Liver (tissue), 9 donors: ENCODE measurements around the gene YY1. TPM values are rescaled to one million over a fixed set of nuclear protein-coding genes. Genes with fewer than 3 reads are reported as not detected.
"Not testable (repeated sequence)": the region's sequence is repeated elsewhere in the genome, so short reads cannot be mapped to it uniquely, and the experiment has no call there.

Experiments used
- DNase-seq: peaks from one replicate; pipeline ENCODE4 v3.0.0-alpha.2; 2017; ENCODE audit warnings: low spot score
- H3K27ac ChIP-seq, 2 donors: one replicate each; pipeline ENCODE4 v1.7.0; 2013; ENCODE audit warnings: inconsistent platforms in 2 of 2, low read length in 2 of 2, control low read depth in 1 of 2, low read depth in 1 of 2, mild to moderate bottlenecking in 1 of 2
- H3K27me3 ChIP-seq, 4 donors: one replicate each; pipeline versions ENCODE4 v1.6.1 to v1.7.0; 2013; ENCODE audit warnings: low read length in 3 of 4, inconsistent platforms in 1 of 4, mild to moderate bottlenecking in 1 of 4, moderate library complexity in 1 of 4; ENCODE audit not compliant: control insufficient read depth in 4 of 4, insufficient read depth in 4 of 4
- H3K36me3 ChIP-seq, 4 donors: one replicate each; pipeline versions ENCODE4 v1.6.1 to v1.7.0; 2013; ENCODE audit warnings: low read length in 3 of 4, mild to moderate bottlenecking in 3 of 4, low read depth in 1 of 4, moderate library complexity in 1 of 4; ENCODE audit not compliant: control insufficient read depth in 4 of 4, insufficient read depth in 3 of 4
- H3K4me1 ChIP-seq, 4 donors: one replicate each; pipeline versions ENCODE4 v1.6.1 to v1.7.0; 2013; ENCODE audit warnings: low read length in 3 of 4, mild to moderate bottlenecking in 3 of 4, moderate library complexity in 1 of 4; ENCODE audit not compliant: control insufficient read depth in 4 of 4, insufficient read depth in 4 of 4
- H3K4me3 ChIP-seq, 3 donors: one replicate each; pipeline versions ENCODE4 v1.6.1 to v1.7.0; 2013; ENCODE audit warnings: low read length in 3 of 3, control low read depth in 1 of 3, low read depth in 1 of 3, mild to moderate bottlenecking in 1 of 3
- H3K9ac ChIP-seq, 2 donors: one replicate each; pipeline ENCODE4 v1.7.0; 2013; ENCODE audit warnings: low read length in 2 of 2, mild to moderate bottlenecking in 2 of 2, moderate library complexity in 2 of 2, control low read depth in 1 of 2, low read depth in 1 of 2
- H3K9me3 ChIP-seq, 4 donors: one replicate each; pipeline versions ENCODE4 v1.6.1 to v1.7.0; 2013; ENCODE audit warnings: low read length in 3 of 4; ENCODE audit not compliant: control insufficient read depth in 4 of 4
- FOXA1 ChIP-seq: IDR thresholded peaks from 2 replicates; pipeline ENCODE4 v1.6.1; 2016; ENCODE audit warnings: antibody characterized with exemption
- GABPA ChIP-seq, 2 donors: IDR thresholded peaks in 1 of 2; conservative IDR thresholded peaks in 1 of 2; 2 replicates each; pipeline ENCODE4 v1.6.1; 2016; ENCODE audit warnings: antibody characterized with exemption in 2 of 2, mild to moderate bottlenecking in 1 of 2, moderate library complexity in 1 of 2
- HNF4A ChIP-seq, 2 donors: conservative IDR thresholded peaks; 2 replicates each; pipeline ENCODE4 v1.6.1; 2016; ENCODE audit warnings: antibody characterized with exemption in 2 of 2, mild to moderate bottlenecking in 2 of 2
- JUND ChIP-seq, 2 donors: IDR thresholded peaks; 2 replicates each; pipeline ENCODE4 v1.6.1; 2016; ENCODE audit warnings: antibody characterized with exemption in 2 of 2
- MAX ChIP-seq: IDR thresholded peaks from 2 replicates; pipeline ENCODE4 v1.6.1; 2016; ENCODE audit warnings: antibody characterized with exemption
- NR2F2 ChIP-seq: IDR thresholded peaks from 2 replicates; pipeline ENCODE4 v1.6.1; 2016; ENCODE audit warnings: antibody characterized with exemption
- RAD21 ChIP-seq, 2 donors: IDR thresholded peaks; 2 replicates each; pipeline ENCODE4 v1.6.1; 2016; ENCODE audit warnings: antibody characterized with exemption in 2 of 2, mild to moderate bottlenecking in 2 of 2
- REST ChIP-seq: IDR thresholded peaks from 2 replicates; pipeline ENCODE4 v1.6.1; 2016; ENCODE audit warnings: antibody characterized with exemption, mild to moderate bottlenecking
- RXRA ChIP-seq, 2 donors: IDR thresholded peaks; 2 replicates each; pipeline ENCODE4 v1.6.1; 2017 to 2018; ENCODE audit warnings: antibody characterized with exemption in 2 of 2, mild to moderate bottlenecking in 1 of 2
- TAF1 ChIP-seq: conservative IDR thresholded peaks from 2 replicates; pipeline ENCODE4 v1.6.1; 2016; ENCODE audit warnings: antibody characterized with exemption, mild to moderate bottlenecking
- YY1 ChIP-seq: IDR thresholded peaks from 2 replicates; pipeline ENCODE4 v1.6.1; 2016; ENCODE audit warnings: antibody characterized with exemption, mild to moderate bottlenecking
- WGBS: extraction: QIAGEN DNeasy Blood & Tissue Kit; methylation state at CpG from one replicate; pipeline ENCODE4 v1.1.7; 2013; 5-methylcytosine and 5-hydroxymethylcytosine counted together
- polyA plus RNA-seq, 2 donors: library from polyadenylated mRNA; stranded (reverse) in 1 of 2; unstranded in 1 of 2; fragments of 200-250 nt in 1 of 2; fragments of >200 nt in 1 of 2; fragmentation: Nextera tagmentation in 1 of 2; extraction: Ambion mirVana in 1 of 2; gene quantifications; one replicate each; pipeline versions ENCODE4 v1.2.1 to v1.2.3, GENCODE V29; 2013 to 2015
- total RNA-seq, 2 donors: library from RNA; depleted of rRNA; stranded (reverse); fragments of >200 nt; gene quantifications; one replicate each; pipeline ENCODE4 v1.2.3, GENCODE V29; 2014
- TF ChIP-seq, protein P1 (sequence below): IDR thresholded peaks from 2 replicates; pipeline ENCODE4 v1.6.1; 2016; ENCODE audit warnings: antibody characterized with exemption
- donor health status: healthy.
- donor health status: healthy.
- donor health status: healthy.
- donor health status: healthy.
- donor health status: healthy.

YY1 gene
- total and polyA plus RNA-seq, 4 donors, result 15.8 to 37.4 (median 28.8) TPM

DNA sequence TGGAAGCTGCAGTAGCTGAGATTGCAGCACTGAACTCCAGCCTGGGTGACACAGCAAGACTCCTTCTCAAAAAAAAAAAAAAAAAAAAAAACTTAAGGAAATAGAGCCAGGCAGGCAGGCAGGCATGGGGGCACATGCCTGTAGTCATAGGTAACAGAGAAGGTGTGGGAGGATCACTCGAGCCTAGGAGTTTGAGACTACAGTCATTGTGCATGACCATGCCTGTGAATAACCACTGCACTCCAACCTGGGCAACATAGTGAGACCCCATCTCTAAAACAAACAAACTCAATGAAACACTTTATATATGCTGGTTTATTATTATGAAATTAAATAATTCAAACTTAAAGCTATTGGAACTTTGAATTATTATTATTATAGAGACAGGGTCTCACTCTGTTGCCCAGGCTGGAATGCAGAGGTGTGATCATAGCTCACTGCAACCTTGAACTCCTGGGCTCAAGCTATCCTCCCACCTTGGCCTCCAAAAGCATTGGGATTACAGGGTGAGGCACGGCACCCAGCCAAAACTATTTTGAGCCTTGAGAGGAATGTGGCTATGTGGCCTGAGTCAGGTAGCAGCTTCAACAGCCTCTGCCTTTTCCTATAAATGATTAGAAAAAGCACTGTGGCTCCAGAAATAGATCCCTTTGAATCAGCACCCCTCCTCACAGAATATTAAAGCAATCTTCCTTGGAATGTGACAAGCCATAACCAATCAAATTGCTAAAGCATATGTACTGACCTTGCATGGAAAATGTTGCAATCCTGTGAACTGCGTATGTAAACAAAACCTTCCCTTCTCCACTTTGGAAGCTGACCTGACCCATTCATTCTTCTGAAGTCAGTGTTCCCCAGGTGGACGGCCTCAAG lies 34.7 kb upstream of the YY1 start (continued):
- TF ChIP-seq REST (peak; percentile 84), HNF4A (conservative IDR thresholded peaks at IDR 0.05) (peak; percentile 90 to 91), FOXA1 (peak; percentile 99)

GRCh38 chr14:100204835-100205167 lies 34.1 kb upstream of the YY1 start:
- not testable (repeated sequence) for H3K9me3 ChIP-seq, H3K9ac ChIP-seq, H3K36me3 ChIP-seq, H3K27me3 ChIP-seq, DNase-seq, H3K4me3 ChIP-seq
- Histone ChIP-seq H3K4me1 (peaks cover 5 to 12% (median 6%) of the 10 kb centered on the region in 4 donors), H3K27ac (peak overlapping the region in 1 of 2 donors; percentile 4)
- 78% methylated on average over 7 of the region's 7 CpGs for WGBS
- TF ChIP-seq, protein P1, sequence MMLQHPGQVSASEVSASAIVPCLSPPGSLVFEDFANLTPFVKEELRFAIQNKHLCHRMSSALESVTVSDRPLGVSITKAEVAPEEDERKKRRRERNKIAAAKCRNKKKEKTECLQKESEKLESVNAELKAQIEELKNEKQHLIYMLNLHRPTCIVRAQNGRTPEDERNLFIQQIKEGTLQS, result peak; percentile 44

GRCh38 chr14:100207588-100207987 lies 31.4 kb upstream of the YY1 start:
- not testable (repeated sequence) for DNase-seq, H3K9me3 ChIP-seq, H3K4me3 ChIP-seq, H3K36me3 ChIP-seq, H3K9ac ChIP-seq, H3K27ac ChIP-seq, H3K27me3 ChIP-seq
- 96% methylated on average over 10 of the region's 10 CpGs for WGBS
- H3K4me1 ChIP-seq, result peaks cover 5 to 12% (median 6%) of the 10 kb centered on the region in 4 donors

DNA sequence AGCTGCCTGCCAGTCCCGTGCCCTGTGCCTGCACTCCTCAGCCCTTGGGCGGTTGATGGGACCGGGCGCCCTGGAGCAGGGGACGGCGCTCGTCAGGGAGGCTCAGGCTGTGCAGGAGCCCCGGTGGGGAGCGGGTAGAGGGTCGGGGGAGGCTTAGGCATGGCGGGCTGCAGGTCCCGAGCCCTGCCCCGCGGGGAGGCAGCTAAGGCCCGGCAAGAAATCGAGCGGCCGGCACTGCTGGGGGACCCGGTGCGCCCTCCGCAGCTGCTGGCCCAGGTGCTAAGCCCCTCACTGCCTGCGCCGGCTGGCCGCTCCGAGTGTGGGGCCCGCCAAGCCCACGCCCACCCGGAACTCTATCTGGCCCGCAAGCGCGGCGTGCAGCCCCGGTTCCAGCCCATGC lies 30.8 kb upstream of the YY1 start:
- peaks cover 5 to 12% (median 6%) of the 10 kb centered on the region in 4 donors for H3K4me1 ChIP-seq
- H3K27me3 ChIP-seq, H3K4me3 ChIP-seq, H3K27ac ChIP-seq, H3K9me3 ChIP-seq, H3K9ac ChIP-seq, DNase-seq, H3K36me3 ChIP-seq: not testable (repeated sequence)
- WGBS, result 97% methylated on average over 33 of the region's 33 CpGs

DNA sequence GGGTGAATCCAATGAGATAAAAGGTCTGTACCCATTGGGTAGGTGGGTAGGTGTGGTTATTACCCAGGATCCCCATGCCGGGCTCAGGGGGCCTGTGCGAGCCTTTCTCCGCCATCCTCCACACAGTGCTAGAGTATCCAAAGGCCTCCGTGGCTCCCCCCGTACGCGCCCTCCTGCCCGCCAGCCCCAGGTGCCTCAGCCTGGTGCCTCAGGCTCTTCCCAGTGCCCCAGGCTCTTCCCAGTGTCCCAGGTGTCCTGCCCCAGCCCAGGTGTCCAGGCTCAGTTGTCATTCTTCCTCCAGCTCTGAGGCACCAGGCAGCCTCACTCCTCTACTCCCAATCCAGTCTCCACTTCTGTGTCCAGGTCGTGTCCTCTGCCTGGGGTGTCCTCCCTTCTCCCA lies 27.6 kb upstream of the YY1 start:
- no peaks in the 10 kb centered on the region for H3K36me3 ChIP-seq
- H3K9ac ChIP-seq, result no peak overlapping the region
- 95% methylated on average over 9 of the region's 9 CpGs for WGBS
- H3K4me3 ChIP-seq, result no peak overlapping the region
- H3K27ac ChIP-seq, result no peak overlapping the region
- H3K4me1 ChIP-seq, result peaks cover 0 to 11% (median 6%) of the 10 kb centered on the region in 4 donors
- DNase-seq, result no peak
- H3K27me3 ChIP-seq, result no peaks in the 10 kb centered on the region
- no peaks in the 10 kb centered on the region for H3K9me3 ChIP-seq
- TF ChIP-seq, protein P1, result no peak
- TF ChIP-seq RXRA (IDR thresholded peaks at IDR 0.05), result no peak
- TF ChIP-seq GABPA (IDR thresholded peaks at IDR 0.05 in 1 of 2, conservative IDR thresholded peaks at IDR 0.05 in 1 of 2), result no peak
- TF ChIP-seq JUND (IDR thresholded peaks at IDR 0.05), result no peak
- no peak for TF ChIP-seq REST
- no peak for TF ChIP-seq YY1
- TF ChIP-seq NR2F2, result no peak
- no peak for TF ChIP-seq TAF1
- TF ChIP-seq RAD21 (IDR thresholded peaks at IDR 0.05), result no peak
- TF ChIP-seq MAX, result no peak
